GM23248 (cell line): ENCODE measurements around the gene STYXL2.

ENCODE experiments used
- EZH2 ChIP-seq: fragments of 200-600 bp; sonication (generic); IDR thresholded peaks from 2 replicates; pipeline ENCODE4 v1.6.1; 2018; ENCODE audit warnings: antibody characterized with exemption, mild to moderate bottlenecking; ENCODE audit not compliant: insufficient read depth, poor library complexity, severe bottlenecking
- EZH2phosphoT487 ChIP-seq: fragments of 200-600 bp; sonication (generic); IDR thresholded peaks from 2 replicates; pipeline ENCODE4 v1.6.1; 2018; ENCODE audit warnings: antibody characterized with exemption, moderate library complexity, mild to moderate bottlenecking, low read depth; ENCODE audit not compliant: insufficient read depth

DNA sequence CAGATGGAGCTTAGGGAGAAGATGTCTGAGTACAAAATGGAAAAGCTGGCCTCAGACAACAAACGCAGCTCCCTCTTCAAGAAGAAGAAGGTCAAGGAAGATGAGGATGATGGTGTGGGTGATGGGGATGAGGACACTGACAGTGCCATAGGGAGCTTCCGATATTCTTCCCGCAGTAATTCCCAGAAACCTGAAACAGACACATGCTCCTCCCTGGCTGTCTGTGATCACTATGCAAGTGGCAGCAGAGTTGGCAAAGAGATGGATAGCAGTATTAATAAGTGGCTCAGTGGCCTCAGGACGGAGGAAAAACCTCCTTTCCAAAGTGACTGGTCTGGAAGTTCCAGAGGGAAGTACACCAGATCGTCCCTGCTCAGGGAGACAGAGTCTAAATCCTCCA, 33.8 kb downstream of the STYXL2 start:
- TF ChIP-seq EZH2 (no peak), EZH2phosphoT487 (no peak)
